Measurements from ENCODE around the gene SULT1C4. TPM values are rescaled to one million over a fixed set of nuclear protein-coding genes. Genes with fewer than 3 reads are reported as not detected.

SULT1C4 gene
- polyA plus RNA-seq, 3 donors from 2014 or later = not detected

GRCh38 chr2:108384662-108385393, 7.1 kb downstream of the SULT1C4 start:
- Mint-ChIP-seq H3K9me3 (no peaks in the 10 kb centered on the region), H3K27me3 (ENCODE audit: low read depth in 3 of 3) (peaks cover 1 to 7% (median 3%) of the 10 kb centered on the region in 3 donors), H3K27ac (no peak overlapping the region), H3K4me1 (no peaks in the 10 kb centered on the region), H3K4me3 (no peak overlapping the region), H3K36me3 (no peaks in the 10 kb centered on the region)
- DNase-seq = no peak

- no peaks in the 10 kb centered on the region for H3K4me1 Mint-ChIP-seq
- DNase-seq = no peak
- H3K4me3 Mint-ChIP-seq = no peak overlapping the region
- H3K27ac Mint-ChIP-seq = no peak overlapping the region
- no peaks in the 10 kb centered on the region for H3K36me3 Mint-ChIP-seq
- H3K9me3 Mint-ChIP-seq = peaks cover 0 to 1% (median 0%) of the 10 kb centered on the region in 6 donors
- peaks cover 1 to 7% (median 3%) of the 10 kb centered on the region in 3 donors for H3K27me3 Mint-ChIP-seq (ENCODE audit: low read depth in 3 of 3)
Measured at GRCh38 chr2:108385411-108386071, 7.8 kb downstream of the SULT1C4 start.

GRCh38 chr2:108388045-108388444, 10.3 kb downstream of the SULT1C4 start:
- no peaks in the 10 kb centered on the region for H3K4me1 Mint-ChIP-seq
- H3K27ac Mint-ChIP-seq = no peak overlapping the region
- no peak overlapping the region for H3K4me3 Mint-ChIP-seq
- H3K36me3 Mint-ChIP-seq = peaks cover 0 to 4% (median 0%) of the 10 kb centered on the region in 3 donors
- peaks cover 1 to 9% (median 3%) of the 10 kb centered on the region in 3 donors for H3K27me3 Mint-ChIP-seq (ENCODE audit: low read depth in 3 of 3)
- H3K9me3 Mint-ChIP-seq = peaks cover 2 to 14% (median 6%) of the 10 kb centered on the region in 6 donors
- no peak for DNase-seq

- peaks cover 1 to 9% (median 1%) of the 10 kb centered on the region in 3 donors for H3K27me3 Mint-ChIP-seq (ENCODE audit: low read depth in 3 of 3)
- peaks cover 6 to 18% (median 13%) of the 10 kb centered on the region in 6 donors for H3K9me3 Mint-ChIP-seq
- H3K27ac Mint-ChIP-seq = no peak overlapping the region
- no peak for DNase-seq
- H3K4me1 Mint-ChIP-seq = no peaks in the 10 kb centered on the region
- H3K4me3 Mint-ChIP-seq = no peak overlapping the region
- H3K36me3 Mint-ChIP-seq = peaks cover 0 to 4% (median 0%) of the 10 kb centered on the region in 3 donors
Measured at GRCh38 chr2:108390340-108390739, 12.6 kb downstream of the SULT1C4 start.

GRCh38 chr2:108392029-108392428, 14.3 kb downstream of the SULT1C4 start:
- H3K9me3 Mint-ChIP-seq = peaks cover 6 to 18% (median 13%) of the 10 kb centered on the region in 6 donors

GRCh38 chr2:108393197-108393596, 15.4 kb downstream of the SULT1C4 start:
- peaks cover 0 to 9% (median 4%) of the 10 kb centered on the region in 3 donors for H3K27me3 Mint-ChIP-seq (ENCODE audit: low read depth in 3 of 3)
- no peak overlapping the region for H3K27ac Mint-ChIP-seq
- DNase-seq = no peak
- H3K4me1 Mint-ChIP-seq = no peaks in the 10 kb centered on the region
- peaks cover 6 to 19% (median 13%) of the 10 kb centered on the region in 6 donors for H3K9me3 Mint-ChIP-seq
- H3K36me3 Mint-ChIP-seq = peaks cover 0 to 4% (median 3%) of the 10 kb centered on the region in 3 donors
- no peak overlapping the region for H3K4me3 Mint-ChIP-seq

More at GRCh38 chr2:108392029-108392428, 14.3 kb downstream of the SULT1C4 start:
- peaks cover 0 to 9% (median 2%) of the 10 kb centered on the region in 3 donors for H3K27me3 Mint-ChIP-seq (ENCODE audit: low read depth in 3 of 3)
- no peak for DNase-seq
- H3K4me1 Mint-ChIP-seq = no peaks in the 10 kb centered on the region
- no peak overlapping the region for H3K27ac Mint-ChIP-seq
- H3K36me3 Mint-ChIP-seq = peaks cover 0 to 4% (median 3%) of the 10 kb centered on the region in 3 donors
- H3K4me3 Mint-ChIP-seq = no peak overlapping the region

- Mint-ChIP-seq H3K9me3 (peaks cover 8 to 35% (median 23%) of the 10 kb centered on the region in 6 donors), H3K36me3 (peaks cover 0 to 4% (median 3%) of the 10 kb centered on the region in 3 donors), H3K27me3 (ENCODE audit: low read depth in 3 of 3) (peaks cover 0 to 6% (median 4%) of the 10 kb centered on the region in 3 donors), H3K27ac (no peak overlapping the region), H3K4me1 (no peaks in the 10 kb centered on the region), H3K4me3 (no peak overlapping the region)
- DNase-seq = no peak
Measured at GRCh38 chr2:108395155-108395554, 17.4 kb downstream of the SULT1C4 start.

- DNase-seq = no peak
- no peaks in the 10 kb centered on the region for H3K4me1 Mint-ChIP-seq
- H3K36me3 Mint-ChIP-seq = peaks cover 0 to 4% (median 3%) of the 10 kb centered on the region in 3 donors
- H3K27ac Mint-ChIP-seq = no peak overlapping the region
- H3K4me3 Mint-ChIP-seq = no peak overlapping the region
- peaks cover 2 to 6% (median 2%) of the 10 kb centered on the region in 3 donors for H3K27me3 Mint-ChIP-seq (ENCODE audit: low read depth in 3 of 3)
- H3K9me3 Mint-ChIP-seq = peaks cover 7 to 31% (median 23%) of the 10 kb centered on the region in 6 donors
Measured at GRCh38 chr2:108396845-108397244, 19.1 kb downstream of the SULT1C4 start.

- Mint-ChIP-seq H3K9me3 (peaks cover 4 to 20% (median 11%) of the 10 kb centered on the region in 6 donors), H3K4me1 (no peaks in the 10 kb centered on the region), H3K27me3 (ENCODE audit: low read depth in 3 of 3) (peaks cover 2 to 6% (median 3%) of the 10 kb centered on the region in 3 donors), H3K4me3 (no peak overlapping the region), H3K27ac (no peak overlapping the region), H3K36me3 (peaks cover 0 to 3% (median 0%) of the 10 kb centered on the region in 3 donors)
- DNase-seq = no peak
Measured at GRCh38 chr2:108399479-108399878, 21.7 kb downstream of the SULT1C4 start.

- no peak overlapping the region for H3K4me3 Mint-ChIP-seq
- peaks cover 0 to 3% (median 1%) of the 10 kb centered on the region in 3 donors for H3K36me3 Mint-ChIP-seq
- peaks cover 2 to 4% (median 4%) of the 10 kb centered on the region in 3 donors for H3K27me3 Mint-ChIP-seq (ENCODE audit: low read depth in 3 of 3)
- H3K27ac Mint-ChIP-seq = no peak overlapping the region
- no peaks in the 10 kb centered on the region for H3K4me1 Mint-ChIP-seq
- H3K9me3 Mint-ChIP-seq = peaks cover 6 to 31% (median 16%) of the 10 kb centered on the region in 6 donors
- no peak for DNase-seq
Measured at GRCh38 chr2:108401800-108402199, 24.0 kb downstream of the SULT1C4 start.

GRCh38 chr2:108403494-108403893, 25.7 kb downstream of the SULT1C4 start:
- Mint-ChIP-seq H3K27ac (no peak overlapping the region), H3K36me3 (peaks cover 0 to 3% (median 0%) of the 10 kb centered on the region in 3 donors), H3K27me3 (ENCODE audit: low read depth in 3 of 3) (peaks cover 1 to 6% (median 4%) of the 10 kb centered on the region in 3 donors)

GRCh38 chr2:108404784-108405397, 27.1 kb downstream of the SULT1C4 start:
- Mint-ChIP-seq H3K9me3 (peaks cover 4 to 16% (median 9%) of the 10 kb centered on the region in 6 donors), H3K4me3 (no peak overlapping the region), H3K4me1 (no peaks in the 10 kb centered on the region), H3K36me3 (peaks cover 0 to 3% (median 0%) of the 10 kb centered on the region in 3 donors), H3K27ac (no peak overlapping the region), H3K27me3 (ENCODE audit: low read depth in 3 of 3) (peaks cover 1 to 6% (median 4%) of the 10 kb centered on the region in 3 donors)
- no peak for DNase-seq

More at GRCh38 chr2:108403494-108403893, 25.7 kb downstream of the SULT1C4 start:
- H3K9me3 Mint-ChIP-seq = peaks cover 6 to 29% (median 14%) of the 10 kb centered on the region in 6 donors
- DNase-seq = no peak
- no peaks in the 10 kb centered on the region for H3K4me1 Mint-ChIP-seq
- H3K4me3 Mint-ChIP-seq = no peak overlapping the region

GRCh38 chr2:108407864-108408729, 30.3 kb downstream of the SULT1C4 start:
- no peak for DNase-seq
- Mint-ChIP-seq H3K4me3 (no peak overlapping the region), H3K27ac (no peak overlapping the region), H3K9me3 (peaks cover 0 to 14% (median 8%) of the 10 kb centered on the region in 6 donors), H3K27me3 (ENCODE audit: low read depth in 3 of 3) (peaks cover 0 to 4% (median 2%) of the 10 kb centered on the region in 3 donors), H3K4me1 (no peaks in the 10 kb centered on the region), H3K36me3 (peaks cover 0 to 3% (median 0%) of the 10 kb centered on the region in 3 donors)

Measured in immature natural killer cell (primary cell).